Liver (tissue), 9 donors: ENCODE data around the gene ROPN1L. TPM values are rescaled to one million over a fixed set of nuclear protein-coding genes. Genes with fewer than 3 reads are reported as not detected.

ENCODE experiments used
- DNase-seq: peaks from one replicate; pipeline ENCODE4 v3.0.0-alpha.2; 2017; ENCODE audit warnings: low spot score
- H3K27ac ChIP-seq, 2 donors: one replicate each; pipeline ENCODE4 v1.7.0; 2013; ENCODE audit warnings: inconsistent platforms in 2 of 2, low read length in 2 of 2, control low read depth in 1 of 2, low read depth in 1 of 2, mild to moderate bottlenecking in 1 of 2
- H3K27me3 ChIP-seq, 4 donors: one replicate each; pipeline versions ENCODE4 v1.6.1 to v1.7.0; 2013; ENCODE audit warnings: low read length in 3 of 4, inconsistent platforms in 1 of 4, mild to moderate bottlenecking in 1 of 4, moderate library complexity in 1 of 4; ENCODE audit not compliant: control insufficient read depth in 4 of 4, insufficient read depth in 4 of 4
- H3K36me3 ChIP-seq, 4 donors: one replicate each; pipeline versions ENCODE4 v1.6.1 to v1.7.0; 2013; ENCODE audit warnings: low read length in 3 of 4, mild to moderate bottlenecking in 3 of 4, low read depth in 1 of 4, moderate library complexity in 1 of 4; ENCODE audit not compliant: control insufficient read depth in 4 of 4, insufficient read depth in 3 of 4
- H3K4me1 ChIP-seq, 4 donors: one replicate each; pipeline versions ENCODE4 v1.6.1 to v1.7.0; 2013; ENCODE audit warnings: low read length in 3 of 4, mild to moderate bottlenecking in 3 of 4, moderate library complexity in 1 of 4; ENCODE audit not compliant: control insufficient read depth in 4 of 4, insufficient read depth in 4 of 4
- H3K4me3 ChIP-seq, 3 donors: one replicate each; pipeline versions ENCODE4 v1.6.1 to v1.7.0; 2013; ENCODE audit warnings: low read length in 3 of 3, control low read depth in 1 of 3, low read depth in 1 of 3, mild to moderate bottlenecking in 1 of 3
- H3K9ac ChIP-seq, 2 donors: one replicate each; pipeline ENCODE4 v1.7.0; 2013; ENCODE audit warnings: low read length in 2 of 2, mild to moderate bottlenecking in 2 of 2, moderate library complexity in 2 of 2, control low read depth in 1 of 2, low read depth in 1 of 2
- H3K9me3 ChIP-seq, 4 donors: one replicate each; pipeline versions ENCODE4 v1.6.1 to v1.7.0; 2013; ENCODE audit warnings: low read length in 3 of 4; ENCODE audit not compliant: control insufficient read depth in 4 of 4
- CTCF ChIP-seq: fragments of 150-350 bp; IDR thresholded peaks from 2 replicates; pipeline ENCODE4 v1.5.1; 2017; ENCODE audit warnings: improper control_type of control experiment, low read depth, low read length; ENCODE audit not compliant: missing input control
- EGR1 ChIP-seq, 2 donors: IDR thresholded peaks; 2 replicates each; pipeline ENCODE4 v1.6.1; 2016 to 2018; ENCODE audit warnings: antibody characterized with exemption in 2 of 2, low read depth in 2 of 2
- FOXA1 ChIP-seq: IDR thresholded peaks from 2 replicates; pipeline ENCODE4 v1.6.1; 2016; ENCODE audit warnings: antibody characterized with exemption
- FOXA2 ChIP-seq: IDR thresholded peaks from 2 replicates; pipeline ENCODE4 v1.6.1; 2016; ENCODE audit warnings: antibody characterized with exemption
- GABPA ChIP-seq, 2 donors: IDR thresholded peaks in 1 of 2; conservative IDR thresholded peaks in 1 of 2; 2 replicates each; pipeline ENCODE4 v1.6.1; 2016; ENCODE audit warnings: antibody characterized with exemption in 2 of 2, mild to moderate bottlenecking in 1 of 2, moderate library complexity in 1 of 2
- HNF4A ChIP-seq, 2 donors: conservative IDR thresholded peaks; 2 replicates each; pipeline ENCODE4 v1.6.1; 2016; ENCODE audit warnings: antibody characterized with exemption in 2 of 2, mild to moderate bottlenecking in 2 of 2
- HNF4G ChIP-seq: IDR thresholded peaks from 2 replicates; pipeline ENCODE4 v1.6.1; 2016; ENCODE audit warnings: antibody characterized with exemption
- JUND ChIP-seq, 2 donors: IDR thresholded peaks; 2 replicates each; pipeline ENCODE4 v1.6.1; 2016; ENCODE audit warnings: antibody characterized with exemption in 2 of 2
- NR2F2 ChIP-seq: IDR thresholded peaks from 2 replicates; pipeline ENCODE4 v1.6.1; 2016; ENCODE audit warnings: antibody characterized with exemption
- RAD21 ChIP-seq, 2 donors: IDR thresholded peaks; 2 replicates each; pipeline ENCODE4 v1.6.1; 2016; ENCODE audit warnings: antibody characterized with exemption in 2 of 2, mild to moderate bottlenecking in 2 of 2
- REST ChIP-seq: IDR thresholded peaks from 2 replicates; pipeline ENCODE4 v1.6.1; 2016; ENCODE audit warnings: antibody characterized with exemption, mild to moderate bottlenecking
- RXRA ChIP-seq, 2 donors: IDR thresholded peaks; 2 replicates each; pipeline ENCODE4 v1.6.1; 2017 to 2018; ENCODE audit warnings: antibody characterized with exemption in 2 of 2, mild to moderate bottlenecking in 1 of 2
- SP1 ChIP-seq: IDR thresholded peaks from 2 replicates; pipeline ENCODE4 v1.6.1; 2018; ENCODE audit warnings: antibody characterized with exemption, mild to moderate bottlenecking
- TAF1 ChIP-seq: conservative IDR thresholded peaks from 2 replicates; pipeline ENCODE4 v1.6.1; 2016; ENCODE audit warnings: antibody characterized with exemption, mild to moderate bottlenecking
- YY1 ChIP-seq: IDR thresholded peaks from 2 replicates; pipeline ENCODE4 v1.6.1; 2016; ENCODE audit warnings: antibody characterized with exemption, mild to moderate bottlenecking
- WGBS: extraction: QIAGEN DNeasy Blood & Tissue Kit; methylation state at CpG from one replicate; pipeline ENCODE4 v1.1.7; 2013; 5-methylcytosine and 5-hydroxymethylcytosine counted together
- polyA plus RNA-seq, 2 donors: library from polyadenylated mRNA; stranded (reverse) in 1 of 2; unstranded in 1 of 2; fragments of 200-250 nt in 1 of 2; fragments of >200 nt in 1 of 2; fragmentation: Nextera tagmentation in 1 of 2; extraction: Ambion mirVana in 1 of 2; gene quantifications; one replicate each; pipeline versions ENCODE4 v1.2.1 to v1.2.3, GENCODE V29; 2013 to 2015
- total RNA-seq, 2 donors: library from RNA; depleted of rRNA; stranded (reverse); fragments of >200 nt; gene quantifications; one replicate each; pipeline ENCODE4 v1.2.3, GENCODE V29; 2014
- TF ChIP-seq, protein P1 (sequence below): IDR thresholded peaks from 2 replicates; pipeline ENCODE4 v1.6.1; 2016; ENCODE audit warnings: antibody characterized with exemption
- TF ChIP-seq, protein P2 (sequence below): IDR thresholded peaks from 2 replicates; pipeline ENCODE4 v1.6.1; 2016; ENCODE audit warnings: antibody characterized with exemption
- TF ChIP-seq, protein P3 (sequence below): IDR thresholded peaks from 2 replicates; pipeline ENCODE4 v1.6.1; 2016; ENCODE audit warnings: antibody characterized with exemption
- donor health status: healthy.
- donor health status: healthy.
- donor health status: healthy.
- donor health status: healthy.
- donor health status: healthy.

The ROPN1L gene
- total and polyA plus RNA-seq, 4 donors, result 0.25 to 1.3 (median 0.87) TPM

DNA sequence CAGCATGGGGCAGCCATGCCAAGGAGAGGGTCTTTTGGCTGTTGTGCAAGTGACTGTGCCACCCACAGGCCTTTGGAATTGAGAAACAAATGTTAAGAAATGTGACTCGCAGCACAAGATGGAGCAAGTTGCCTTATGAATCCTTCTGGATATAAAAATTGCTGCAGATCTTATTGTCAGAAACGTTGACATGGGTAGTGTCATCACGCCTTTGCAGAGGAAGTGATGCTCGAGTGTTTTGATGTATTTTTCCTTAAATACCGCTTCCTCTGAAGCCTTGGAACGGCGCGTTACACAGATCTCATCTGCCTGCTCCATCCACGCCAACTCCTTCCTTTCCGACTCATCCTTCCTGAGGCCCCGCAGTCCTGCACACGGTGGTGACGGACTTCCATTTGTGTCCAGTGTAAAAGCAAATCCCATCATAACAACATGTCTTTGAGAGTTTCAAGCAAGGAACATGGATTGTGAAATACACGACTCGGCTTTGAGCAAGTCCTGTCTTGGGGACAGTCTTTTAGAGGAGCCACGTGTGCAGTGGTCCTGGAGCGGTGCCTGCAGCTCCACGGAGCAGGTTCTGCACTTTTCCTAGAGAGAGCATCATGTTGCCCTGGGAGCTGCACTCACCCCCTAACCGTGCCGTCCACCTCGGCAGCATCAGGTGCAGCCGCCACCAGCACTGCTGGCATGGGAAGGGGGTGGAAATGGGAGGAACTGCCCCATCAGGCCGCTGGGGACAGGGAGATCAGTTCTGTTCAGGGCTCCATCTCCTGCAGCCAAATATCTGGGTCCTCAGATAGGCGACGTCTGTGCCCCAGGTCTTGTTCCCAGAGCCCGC lies 15.1 kb downstream of the ROPN1L start:
- H3K36me3 ChIP-seq, result no peaks in the 10 kb centered on the region
- no peak overlapping the region for H3K4me3 ChIP-seq
- H3K4me1 ChIP-seq, result peaks cover 3 to 22% (median 10%) of the 10 kb centered on the region in 4 donors
- WGBS, result 77% methylated on average over 26 of the region's 26 CpGs
- no peaks in the 10 kb centered on the region for H3K9me3 ChIP-seq
- H3K27me3 ChIP-seq, result no peaks in the 10 kb centered on the region
- H3K9ac ChIP-seq, result no peak overlapping the region
- no peak overlapping the region for H3K27ac ChIP-seq
- TF ChIP-seq RAD21 (IDR thresholded peaks at IDR 0.05) (no peak), EGR1 (IDR thresholded peaks at IDR 0.05; ENCODE audit: low read depth in 2 of 2) (no peak)
- DNase-seq, result no peak

- no peaks in the 10 kb centered on the region for H3K36me3 ChIP-seq
- peaks cover 4 to 30% (median 14%) of the 10 kb centered on the region in 4 donors for H3K4me1 ChIP-seq
- TF ChIP-seq RXRA (IDR thresholded peaks at IDR 0.05) (peak in 1 of 2 donors; percentile 30), SP1 (no peak), NR2F2 (no peak), CTCF (peak; percentile 1), JUND (IDR thresholded peaks at IDR 0.05) (no peak), GABPA (IDR thresholded peaks at IDR 0.05 in 1 of 2, conservative IDR thresholded peaks at IDR 0.05 in 1 of 2) (no peak), HNF4G (no peak), EGR1 (IDR thresholded peaks at IDR 0.05; ENCODE audit: low read depth in 2 of 2) (no peak), FOXA1 (no peak), TAF1 (no peak), RAD21 (IDR thresholded peaks at IDR 0.05) (peak in 1 of 2 donors; percentile 3), FOXA2 (no peak), YY1 (no peak), HNF4A (conservative IDR thresholded peaks at IDR 0.05) (peak in 1 of 2 donors; percentile 24), REST (no peak)
- TF ChIP-seq, protein P1, sequence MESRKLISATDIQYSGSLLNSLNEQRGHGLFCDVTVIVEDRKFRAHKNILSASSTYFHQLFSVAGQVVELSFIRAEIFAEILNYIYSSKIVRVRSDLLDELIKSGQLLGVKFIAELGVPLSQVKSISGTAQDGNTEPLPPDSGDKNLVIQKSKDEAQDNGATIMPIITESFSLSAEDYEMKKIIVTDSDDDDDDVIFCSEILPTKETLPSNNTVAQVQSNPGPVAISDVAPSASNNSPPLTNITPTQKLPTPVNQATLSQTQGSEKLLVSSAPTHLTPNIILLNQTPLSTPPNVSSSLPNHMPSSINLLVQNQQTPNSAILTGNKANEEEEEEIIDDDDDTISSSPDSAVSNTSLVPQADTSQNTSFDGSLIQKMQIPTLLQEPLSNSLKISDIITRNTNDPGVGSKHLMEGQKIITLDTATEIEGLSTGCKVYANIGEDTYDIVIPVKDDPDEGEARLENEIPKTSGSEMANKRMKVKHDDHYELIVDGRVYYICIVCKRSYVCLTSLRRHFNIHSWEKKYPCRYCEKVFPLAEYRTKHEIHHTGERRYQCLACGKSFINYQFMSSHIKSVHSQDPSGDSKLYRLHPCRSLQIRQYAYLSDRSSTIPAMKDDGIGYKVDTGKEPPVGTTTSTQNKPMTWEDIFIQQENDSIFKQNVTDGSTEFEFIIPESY, result no peak
- TF ChIP-seq, protein P2, sequence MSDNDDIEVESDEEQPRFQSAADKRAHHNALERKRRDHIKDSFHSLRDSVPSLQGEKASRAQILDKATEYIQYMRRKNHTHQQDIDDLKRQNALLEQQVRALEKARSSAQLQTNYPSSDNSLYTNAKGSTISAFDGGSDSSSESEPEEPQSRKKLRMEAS, result no peak
- TF ChIP-seq, protein P3, sequence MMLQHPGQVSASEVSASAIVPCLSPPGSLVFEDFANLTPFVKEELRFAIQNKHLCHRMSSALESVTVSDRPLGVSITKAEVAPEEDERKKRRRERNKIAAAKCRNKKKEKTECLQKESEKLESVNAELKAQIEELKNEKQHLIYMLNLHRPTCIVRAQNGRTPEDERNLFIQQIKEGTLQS, result no peak
- H3K9me3 ChIP-seq, result no peaks in the 10 kb centered on the region
- no peak overlapping the region for H3K9ac ChIP-seq
- no peak for DNase-seq
- H3K27ac ChIP-seq, result no peak overlapping the region
- H3K27me3 ChIP-seq, result no peaks in the 10 kb centered on the region
- WGBS, result 61% methylated on average over 23 of the region's 23 CpGs
- no peak overlapping the region for H3K4me3 ChIP-seq
These were observed 16.2 kb downstream of the ROPN1L start for GRCh38 chr5:10457682-10458574.
